ENCODE data around the gene ARRDC2. TPM values are rescaled to one million over a fixed set of nuclear protein-coding genes. Genes with fewer than 3 reads are reported as not detected.

Gene ARRDC2
- total and polyA plus RNA-seq, 9 of the 15 experiments (the other 6 are each of a cell fraction or from before 2014, with no cell fraction given), result 1.9 to 27.4 (median 15.2) TPM

DNA sequence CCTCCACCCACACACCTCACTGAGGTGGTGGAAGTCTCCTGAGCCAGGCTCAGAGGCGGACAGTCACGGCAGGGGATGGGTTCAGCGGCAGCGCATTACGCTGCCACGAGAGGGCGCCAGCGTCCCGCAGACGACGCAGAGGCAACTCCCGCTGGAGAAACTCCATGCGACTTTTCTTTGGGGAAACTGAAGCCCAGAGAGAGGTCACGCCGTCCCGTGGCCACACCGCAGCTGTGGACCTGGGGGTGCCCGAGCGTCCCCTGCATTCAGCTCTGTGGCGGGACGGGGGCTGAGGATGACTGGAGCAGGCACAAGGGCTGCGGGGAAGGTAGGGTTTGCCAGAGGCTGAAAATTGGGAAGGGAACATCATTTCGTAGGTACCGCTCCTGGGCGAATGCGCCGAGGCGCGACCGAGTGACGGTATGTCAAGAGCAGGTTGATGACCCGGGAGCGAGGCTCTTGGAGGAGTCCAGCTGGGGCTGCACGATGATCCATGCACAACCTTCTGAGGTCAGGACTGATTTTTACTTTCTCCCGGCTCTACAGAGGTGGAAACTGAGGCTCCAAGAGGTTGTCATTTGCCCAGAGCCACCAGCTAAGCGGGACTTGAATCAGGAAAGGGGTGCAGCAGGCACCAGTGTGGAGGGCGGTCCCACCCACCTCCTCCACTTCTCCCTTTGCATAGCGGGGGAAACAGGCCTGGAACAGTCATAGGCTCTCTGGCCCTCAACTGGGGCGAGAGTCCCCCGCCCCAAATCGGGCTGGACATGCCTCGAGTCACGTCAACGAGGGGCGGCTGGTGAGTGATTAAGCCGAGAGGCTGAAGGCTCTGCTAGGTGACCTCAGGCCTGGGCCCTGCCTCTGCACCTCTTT, 690 bp upstream of the ARRDC2 start (continued):
- TF ChIP-seq TEAD4 (IDR thresholded peaks at IDR 0.05; ENCODE audit: low read length), result peak; percentile 69
- TF ChIP-seq TEAD4 (CRISPR knock-in tag; IDR thresholded peaks at IDR 0.05; ENCODE audit: borderline replicate concordance), result no peak
- TF ChIP-seq EP400 (IDR thresholded peaks at IDR 0.05), result peak; percentile 41; the same call in 1 of the 2 replicates
- TF ChIP-seq, protein P1, sequence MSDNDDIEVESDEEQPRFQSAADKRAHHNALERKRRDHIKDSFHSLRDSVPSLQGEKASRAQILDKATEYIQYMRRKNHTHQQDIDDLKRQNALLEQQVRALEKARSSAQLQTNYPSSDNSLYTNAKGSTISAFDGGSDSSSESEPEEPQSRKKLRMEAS (CRISPR knock-in tag; IDR thresholded peaks at IDR 0.05), result 0 out of 2 replicates have a peak, but pooled peaks have one; percentile 32
- TF ChIP-seq TCF7 (IDR thresholded peaks at IDR 0.05; ENCODE audit: borderline replicate concordance), result 0 out of 2 replicates have a peak, but pooled peaks have one; percentile 23
- no peak for TF ChIP-seq ATF3 (IDR thresholded peaks at IDR 0.05)
- TF ChIP-seq ATF3 (CRISPR knock-in tag; conservative IDR thresholded peaks at IDR 0.05), result 0 out of 2 replicates have a peak, but pooled peaks have one; percentile 36

- no peak overlapping the region for H3K27ac ChIP-seq (ENCODE audit: extremely low read depth, low read depth, low read length)
- peak in 1 of 4 experiments; percentile 4 for DNase-seq (ENCODE audit: extremely low read depth in 1 of 4, low spot score in 3 of 4)
- no peaks in the 10 kb centered on the region; the same call in 1 of the 2 replicates for H4K20me1 ChIP-seq (replicated peaks; ENCODE audit: control insufficient read depth, insufficient read depth, low read length)
- no peaks in the 10 kb centered on the region for H3K9me1 ChIP-seq (ENCODE audit: control insufficient read depth, insufficient read depth, low read length)
- no peak for ATAC-seq
- peaks cover 19% of the 10 kb centered on the region for H3K79me2 ChIP-seq (ENCODE audit: control insufficient read depth, insufficient read depth, low read length)
- no peak overlapping the region for H3K4me2 ChIP-seq (ENCODE audit: insufficient read depth, low read length)
- no peaks in the 10 kb centered on the region for H3K9me3 ChIP-seq (replicated peaks; ENCODE audit: control insufficient read depth, insufficient read depth, low read depth, low read length)
- no peak overlapping the region for H3K4me3 ChIP-seq
- intact Hi-C loops (cut with micrococcal nuclease) (loop anchor here (5.0 to 10.0 kb wide), 2 partner anchors 103 to 156 kb away; no protein-coding TSS in a partner anchor), in situ Hi-C loops (cut with MboI) (loop anchor here (10.0 kb wide), 1 partner anchor 156 kb away; no protein-coding TSS in a partner anchor)
- H3K27me3 ChIP-seq (ENCODE audit: control insufficient read depth in 2 of 2, insufficient read depth in 2 of 2, low read length in 2 of 2), result no peaks in the 10 kb centered on the region
- H3K4me1 ChIP-seq (replicated peaks in 1 of 2; ENCODE audit: control insufficient read depth in 2 of 2, insufficient read depth in 2 of 2, low read length in 2 of 2), result peaks cover 13 to 44% of the 10 kb centered on the region in 2 experiments; a peak in 3 of 5 replicates
- WGBS (ENCODE audit: insufficient coverage, low coverage, missing lambda C conversion rate), result 96% methylated on average over 11 of the region's 11 CpGs
- no peak overlapping the region for H2AFZ ChIP-seq (ENCODE audit: low read depth, low read length)
- ChIA-PET CTCF (ENCODE audit: low intra/inter-chr PET ratio) (interaction anchor here (3.4 kb wide), 1 partner anchor 50 kb away, joined by 59 read pairs; no protein-coding TSS in a partner anchor), POLR2A (no interaction called here)
- no peak for FAIRE-seq
- no TSS peak for BruUV-seq (replicated peaks)
- H3K36me3 ChIP-seq (ENCODE audit: control insufficient read depth, insufficient read depth, low read length), result peaks cover 63% of the 10 kb centered on the region; the same call in 2 of the 3 replicates
- no peak overlapping the region for H3K9ac ChIP-seq (ENCODE audit: insufficient read depth in 1 of 2, low read depth in 2 of 2, low read length in 2 of 2)
- TF ChIP-seq ARID2 (IDR thresholded peaks at IDR 0.05), result no peak
- TF ChIP-seq, protein P2, sequence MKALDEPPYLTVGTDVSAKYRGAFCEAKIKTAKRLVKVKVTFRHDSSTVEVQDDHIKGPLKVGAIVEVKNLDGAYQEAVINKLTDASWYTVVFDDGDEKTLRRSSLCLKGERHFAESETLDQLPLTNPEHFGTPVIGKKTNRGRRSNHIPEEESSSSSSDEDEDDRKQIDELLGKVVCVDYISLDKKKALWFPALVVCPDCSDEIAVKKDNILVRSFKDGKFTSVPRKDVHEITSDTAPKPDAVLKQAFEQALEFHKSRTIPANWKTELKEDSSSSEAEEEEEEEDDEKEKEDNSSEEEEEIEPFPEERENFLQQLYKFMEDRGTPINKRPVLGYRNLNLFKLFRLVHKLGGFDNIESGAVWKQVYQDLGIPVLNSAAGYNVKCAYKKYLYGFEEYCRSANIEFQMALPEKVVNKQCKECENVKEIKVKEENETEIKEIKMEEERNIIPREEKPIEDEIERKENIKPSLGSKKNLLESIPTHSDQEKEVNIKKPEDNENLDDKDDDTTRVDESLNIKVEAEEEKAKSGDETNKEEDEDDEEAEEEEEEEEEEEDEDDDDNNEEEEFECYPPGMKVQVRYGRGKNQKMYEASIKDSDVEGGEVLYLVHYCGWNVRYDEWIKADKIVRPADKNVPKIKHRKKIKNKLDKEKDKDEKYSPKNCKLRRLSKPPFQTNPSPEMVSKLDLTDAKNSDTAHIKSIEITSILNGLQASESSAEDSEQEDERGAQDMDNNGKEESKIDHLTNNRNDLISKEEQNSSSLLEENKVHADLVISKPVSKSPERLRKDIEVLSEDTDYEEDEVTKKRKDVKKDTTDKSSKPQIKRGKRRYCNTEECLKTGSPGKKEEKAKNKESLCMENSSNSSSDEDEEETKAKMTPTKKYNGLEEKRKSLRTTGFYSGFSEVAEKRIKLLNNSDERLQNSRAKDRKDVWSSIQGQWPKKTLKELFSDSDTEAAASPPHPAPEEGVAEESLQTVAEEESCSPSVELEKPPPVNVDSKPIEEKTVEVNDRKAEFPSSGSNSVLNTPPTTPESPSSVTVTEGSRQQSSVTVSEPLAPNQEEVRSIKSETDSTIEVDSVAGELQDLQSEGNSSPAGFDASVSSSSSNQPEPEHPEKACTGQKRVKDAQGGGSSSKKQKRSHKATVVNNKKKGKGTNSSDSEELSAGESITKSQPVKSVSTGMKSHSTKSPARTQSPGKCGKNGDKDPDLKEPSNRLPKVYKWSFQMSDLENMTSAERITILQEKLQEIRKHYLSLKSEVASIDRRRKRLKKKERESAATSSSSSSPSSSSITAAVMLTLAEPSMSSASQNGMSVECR (CRISPR knock-in tag; IDR thresholded peaks at IDR 0.05), result no peak
- no peak for TF ChIP-seq BCL6 (CRISPR knock-in tag; IDR thresholded peaks at IDR 0.05)
- TF ChIP-seq ZNF57 (CRISPR knock-in tag; IDR thresholded peaks at IDR 0.05), result no peak
- TF ChIP-seq, protein P3, sequence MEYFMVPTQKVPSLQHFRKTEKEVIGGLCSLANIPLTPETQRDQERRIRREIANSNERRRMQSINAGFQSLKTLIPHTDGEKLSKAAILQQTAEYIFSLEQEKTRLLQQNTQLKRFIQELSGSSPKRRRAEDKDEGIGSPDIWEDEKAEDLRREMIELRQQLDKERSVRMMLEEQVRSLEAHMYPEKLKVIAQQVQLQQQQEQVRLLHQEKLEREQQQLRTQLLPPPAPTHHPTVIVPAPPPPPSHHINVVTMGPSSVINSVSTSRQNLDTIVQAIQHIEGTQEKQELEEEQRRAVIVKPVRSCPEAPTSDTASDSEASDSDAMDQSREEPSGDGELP (CRISPR knock-in tag; IDR thresholded peaks at IDR 0.05; ENCODE audit: borderline replicate concordance), result no peak
- TF ChIP-seq POLR2AphosphoS5 (IDR thresholded peaks at IDR 0.05; ENCODE audit: control insufficient read depth, insufficient read depth, low read depth, low read length), result no peak
Measured at GRCh38 chr19:18008814-18009213, 844 bp downstream of the ARRDC2 start.
